Measurements from ENCODE around the gene SMC3.

The SMC3 gene

DNA sequence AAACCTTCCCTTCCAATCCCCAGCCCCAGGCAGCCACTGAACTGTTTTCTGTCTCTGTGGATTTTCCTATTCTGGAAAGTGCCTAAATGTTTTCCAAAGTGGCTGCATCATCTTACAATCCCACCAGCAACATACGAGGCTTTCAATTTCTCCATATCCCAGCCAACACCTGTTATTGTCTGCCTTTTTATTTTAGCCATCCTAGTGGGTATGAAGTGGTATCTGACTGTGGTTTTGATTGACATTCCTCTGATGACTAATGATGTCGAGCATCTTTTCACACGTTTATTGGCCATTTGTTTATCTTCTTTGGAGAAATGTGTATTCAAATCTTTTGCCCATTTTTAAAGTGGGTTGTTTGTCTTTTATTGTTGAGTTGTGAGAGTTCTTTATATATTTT lies 6.2 kb upstream of the SMC3 start:
- Histone ChIP-seq H3K9me3 (ENCODE audit: insufficient read depth, low read length) (no peaks in the 10 kb centered on the region), H3K4me3 (ENCODE audit: insufficient read depth, low read length, poor library complexity, severe bottlenecking) (no peak overlapping the region), H3F3A (ENCODE audit: insufficient read depth) (peaks cover 3% of the 10 kb centered on the region; the same call in 1 of the 2 replicates), H3K79me2 (ENCODE audit: insufficient read depth, low read length) (no peaks in the 10 kb centered on the region), H3K27ac (ENCODE audit: low read depth, low read length) (no peak overlapping the region), H3K27me3 (ENCODE audit: low read length) (no peaks in the 10 kb centered on the region), H3K9me2 (replicated peaks; ENCODE audit: insufficient read depth, low read length) (no peaks in the 10 kb centered on the region), H4K20me1 (ENCODE audit: low read depth, low read length) (no peaks in the 10 kb centered on the region), H3K9ac (ENCODE audit: low read length) (no peak overlapping the region), H3K4me2 (ENCODE audit: low read depth, low read length, poor library complexity, severe bottlenecking) (no peak overlapping the region), H3K36me3 (ENCODE audit: low read length) (no peaks in the 10 kb centered on the region), H2AFZ (ENCODE audit: low read depth, low read length, severe bottlenecking) (no peak overlapping the region)
- TF ChIP-seq CTCF (IDR thresholded peaks at IDR 0.05; ENCODE audit: insufficient read depth, low read length, poor library complexity, severe bottlenecking) (no peak), EZH2phosphoT487 (conservative IDR thresholded peaks at IDR 0.05; ENCODE audit: low read length) (no peak)

DNA sequence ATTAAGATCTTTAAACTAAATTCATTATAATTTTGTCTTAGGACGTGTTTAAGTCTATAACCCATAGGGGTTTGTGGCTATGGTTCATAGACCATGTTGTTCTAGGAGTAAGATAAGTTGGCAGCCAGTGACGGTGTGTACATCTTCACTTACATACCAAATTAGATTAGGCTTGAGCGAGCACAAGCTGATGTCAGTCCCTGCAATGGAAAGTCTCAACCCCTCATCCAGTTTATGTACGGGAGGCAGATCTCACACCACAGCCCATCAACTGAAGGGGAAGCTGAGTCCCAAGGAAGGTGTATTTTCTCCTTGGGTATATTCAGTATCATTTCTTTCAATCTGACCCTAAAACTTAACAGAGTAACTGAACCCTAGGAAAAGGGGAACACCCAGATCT lies 5.1 kb upstream of the SMC3 start:
- Histone ChIP-seq H3K4me3 (ENCODE audit: insufficient read depth, low read length, poor library complexity, severe bottlenecking) (no peak overlapping the region), H3K9ac (ENCODE audit: low read length) (no peak overlapping the region), H3K9me2 (replicated peaks; ENCODE audit: insufficient read depth, low read length) (no peaks in the 10 kb centered on the region), H3K27me3 (ENCODE audit: low read length) (no peaks in the 10 kb centered on the region), H3K9me3 (ENCODE audit: insufficient read depth, low read length) (no peaks in the 10 kb centered on the region), H3F3A (ENCODE audit: insufficient read depth) (peaks cover 3% of the 10 kb centered on the region; the same call in 1 of the 2 replicates), H4K20me1 (ENCODE audit: low read depth, low read length) (no peaks in the 10 kb centered on the region), H3K27ac (ENCODE audit: low read depth, low read length) (no peak overlapping the region), H3K79me2 (ENCODE audit: insufficient read depth, low read length) (no peaks in the 10 kb centered on the region), H2AFZ (ENCODE audit: low read depth, low read length, severe bottlenecking) (no peak overlapping the region), H3K36me3 (ENCODE audit: low read length) (no peaks in the 10 kb centered on the region), H3K4me2 (ENCODE audit: low read depth, low read length, poor library complexity, severe bottlenecking) (no peak overlapping the region)
- TF ChIP-seq EZH2phosphoT487 (conservative IDR thresholded peaks at IDR 0.05; ENCODE audit: low read length), result no peak
- TF ChIP-seq CTCF (IDR thresholded peaks at IDR 0.05; ENCODE audit: insufficient read depth, low read length, poor library complexity, severe bottlenecking), result no peak

DNA sequence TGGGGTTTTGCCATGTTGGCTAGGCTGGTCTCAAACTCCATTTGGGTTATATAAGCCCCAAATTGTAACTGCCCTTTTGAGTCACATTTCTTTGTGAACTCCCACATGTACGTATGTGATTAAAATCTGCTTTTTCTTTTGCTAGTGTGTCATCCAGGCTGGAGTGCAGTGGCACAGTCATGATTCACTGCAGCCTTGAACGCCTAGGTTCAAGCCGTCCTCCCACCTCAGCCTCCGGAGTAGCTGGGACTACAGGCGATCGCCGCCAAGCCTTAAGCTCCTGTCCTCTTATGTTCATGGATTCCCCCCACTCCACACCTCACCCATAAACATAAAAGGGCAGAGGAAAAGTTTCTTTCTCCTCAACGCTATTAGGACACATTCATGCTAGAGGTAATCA lies 4.4 kb upstream of the SMC3 start:
- H3K79me2 ChIP-seq (ENCODE audit: insufficient read depth, low read length), result peaks cover 6% of the 10 kb centered on the region
- no peak overlapping the region for H3K27ac ChIP-seq (ENCODE audit: low read depth, low read length)
- H3K4me2 ChIP-seq (ENCODE audit: low read depth, low read length, poor library complexity, severe bottlenecking), result no peak overlapping the region
- H4K20me1 ChIP-seq (ENCODE audit: low read depth, low read length), result no peaks in the 10 kb centered on the region
- TF ChIP-seq EZH2phosphoT487 (conservative IDR thresholded peaks at IDR 0.05; ENCODE audit: low read length) (no peak), CTCF (IDR thresholded peaks at IDR 0.05; ENCODE audit: insufficient read depth, low read length, poor library complexity, severe bottlenecking) (no peak)
- no peaks in the 10 kb centered on the region for H3K36me3 ChIP-seq (ENCODE audit: low read length)
- no peaks in the 10 kb centered on the region for H3K27me3 ChIP-seq (ENCODE audit: low read length)
- no peaks in the 10 kb centered on the region for H3K9me3 ChIP-seq (ENCODE audit: insufficient read depth, low read length)
- H3K9ac ChIP-seq (ENCODE audit: low read length), result no peak overlapping the region
- no peaks in the 10 kb centered on the region for H3K9me2 ChIP-seq (replicated peaks; ENCODE audit: insufficient read depth, low read length)
- no peak overlapping the region for H2AFZ ChIP-seq (ENCODE audit: low read depth, low read length, severe bottlenecking)
- peaks cover 3% of the 10 kb centered on the region; the same call in 1 of the 2 replicates for H3F3A ChIP-seq (ENCODE audit: insufficient read depth)
- no peak overlapping the region for H3K4me3 ChIP-seq (ENCODE audit: insufficient read depth, low read length, poor library complexity, severe bottlenecking)

All from SU-DHL-6 (cell line).